ENCODE data around the gene TMEM203. TPM values are rescaled to one million over a fixed set of nuclear protein-coding genes. Genes with fewer than 3 reads are reported as not detected.

Gene TMEM203
- total RNA-seq, 1 experiment from 2014 or later: 50.6 TPM

DNA sequence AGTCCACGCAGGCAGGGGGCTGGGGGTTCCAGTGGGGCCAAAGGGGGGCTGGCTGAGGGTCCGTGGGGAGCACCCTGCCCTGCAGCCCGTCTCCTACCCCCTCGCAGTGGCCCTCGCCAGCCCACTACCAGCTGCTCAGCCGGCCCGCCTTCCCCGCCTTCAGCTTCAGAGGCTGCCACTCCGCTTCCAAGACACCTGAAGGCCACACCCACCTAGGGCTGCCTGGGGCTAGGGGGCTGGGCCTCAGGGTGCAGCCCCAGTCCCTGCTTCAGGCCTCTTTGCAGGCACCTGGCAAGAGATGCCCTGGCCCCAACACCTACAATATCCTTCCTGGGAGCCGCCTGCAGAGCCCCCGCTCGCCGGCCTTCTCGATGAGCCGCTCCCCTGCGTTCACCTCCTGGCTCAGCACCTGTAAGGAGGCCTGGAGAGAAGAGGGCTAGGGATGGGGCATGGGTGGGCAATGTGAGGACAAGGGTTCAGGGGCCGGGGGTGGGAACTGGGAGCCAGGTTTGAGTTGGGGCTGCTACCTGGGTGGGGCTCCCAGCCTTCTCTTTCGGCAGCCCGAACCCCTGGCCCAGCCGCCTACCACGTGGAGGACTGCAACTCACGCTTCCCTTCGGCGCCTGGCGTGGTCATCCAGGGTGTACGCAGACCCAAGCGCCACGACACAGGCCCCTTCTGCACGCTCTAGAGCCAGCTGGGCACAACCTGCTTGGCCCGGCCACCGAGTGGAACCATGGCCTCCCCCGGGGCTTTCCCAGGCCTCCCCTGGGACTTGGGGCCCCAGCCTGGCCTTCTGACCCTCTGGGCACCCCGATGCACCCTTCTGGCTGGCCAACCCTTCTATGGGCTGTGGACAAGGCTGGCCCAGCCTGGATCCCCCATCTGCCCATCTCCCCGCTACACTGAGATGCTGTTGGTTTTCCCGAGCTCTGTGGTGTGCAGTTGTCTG lies 47.4 kb upstream of the TMEM203 start:
- ATAC-seq (peak; percentile 49), DNase-seq (ENCODE audit: low spot score) (peak; percentile 64)
- no peaks in the 10 kb centered on the region for H3K9me3 Mint-ChIP-seq
- H3K4me3 Mint-ChIP-seq: no peak overlapping the region; the same call in 1 of the 2 replicates
- H3K4me1 Mint-ChIP-seq: peaks cover 8% of the 10 kb centered on the region
- ChIA-PET POLR2A (interaction anchor here (4.2 kb wide), 1 partner anchor 12 kb away, joined by 30 read pairs; the partner anchor contains the start of gene TUBB4B), CTCF (interaction anchor here (0.6 to 4.6 kb wide), 17 partner anchors 8 to 188 kb away, joined by 3 to 59 read pairs (median 5); partner anchors contain the start of genes MAN1B1, NRARP, RNF224 and TUBB4B)
- no peak overlapping the region for H3K27ac Mint-ChIP-seq
- H3K36me3 Mint-ChIP-seq: 0 out of 2 replicates have a peak, but pooled peaks cover 6% of the 10 kb centered on the region
- peaks cover 11% of the 10 kb centered on the region for H3K27me3 Mint-ChIP-seq (ENCODE audit: low read depth)
- TF ChIP-seq ZNF138 (CRISPR knock-in tag; conservative IDR thresholded peaks at IDR 0.05) (no peak), ETV6 (CRISPR knock-in tag; IDR thresholded peaks at IDR 0.05) (no peak), MYBL2 (CRISPR knock-in tag; IDR thresholded peaks at IDR 0.05) (no peak), IRF1 (CRISPR knock-in tag; IDR thresholded peaks at IDR 0.05) (no peak), ZNF263 (CRISPR knock-in tag; IDR thresholded peaks at IDR 0.05; ENCODE audit: low read depth) (no peak), SP1 (CRISPR knock-in tag; conservative IDR thresholded peaks at IDR 0.05) (no peak), SOX15 (CRISPR knock-in tag; IDR thresholded peaks at IDR 0.05) (no peak), ZSCAN18 (CRISPR knock-in tag; IDR thresholded peaks at IDR 0.05) (no peak), SMAD3 (CRISPR knock-in tag; IDR thresholded peaks at IDR 0.05; ENCODE audit: borderline replicate concordance) (no peak), USF2 (CRISPR knock-in tag; IDR thresholded peaks at IDR 0.05) (no peak), JAZF1 (CRISPR knock-in tag; IDR thresholded peaks at IDR 0.05) (no peak), CTCF (IDR thresholded peaks at IDR 0.05) (no peak), NR3C1 (CRISPR knock-in tag; conservative IDR thresholded peaks at IDR 0.05; ENCODE audit: low read depth) (no peak), NR2C2 (CRISPR knock-in tag; IDR thresholded peaks at IDR 0.05) (no peak), ATF1 (CRISPR knock-in tag; IDR thresholded peaks at IDR 0.05) (no peak), ZNF671 (CRISPR knock-in tag; IDR thresholded peaks at IDR 0.05) (no peak)
- TF ChIP-seq, protein P1, sequence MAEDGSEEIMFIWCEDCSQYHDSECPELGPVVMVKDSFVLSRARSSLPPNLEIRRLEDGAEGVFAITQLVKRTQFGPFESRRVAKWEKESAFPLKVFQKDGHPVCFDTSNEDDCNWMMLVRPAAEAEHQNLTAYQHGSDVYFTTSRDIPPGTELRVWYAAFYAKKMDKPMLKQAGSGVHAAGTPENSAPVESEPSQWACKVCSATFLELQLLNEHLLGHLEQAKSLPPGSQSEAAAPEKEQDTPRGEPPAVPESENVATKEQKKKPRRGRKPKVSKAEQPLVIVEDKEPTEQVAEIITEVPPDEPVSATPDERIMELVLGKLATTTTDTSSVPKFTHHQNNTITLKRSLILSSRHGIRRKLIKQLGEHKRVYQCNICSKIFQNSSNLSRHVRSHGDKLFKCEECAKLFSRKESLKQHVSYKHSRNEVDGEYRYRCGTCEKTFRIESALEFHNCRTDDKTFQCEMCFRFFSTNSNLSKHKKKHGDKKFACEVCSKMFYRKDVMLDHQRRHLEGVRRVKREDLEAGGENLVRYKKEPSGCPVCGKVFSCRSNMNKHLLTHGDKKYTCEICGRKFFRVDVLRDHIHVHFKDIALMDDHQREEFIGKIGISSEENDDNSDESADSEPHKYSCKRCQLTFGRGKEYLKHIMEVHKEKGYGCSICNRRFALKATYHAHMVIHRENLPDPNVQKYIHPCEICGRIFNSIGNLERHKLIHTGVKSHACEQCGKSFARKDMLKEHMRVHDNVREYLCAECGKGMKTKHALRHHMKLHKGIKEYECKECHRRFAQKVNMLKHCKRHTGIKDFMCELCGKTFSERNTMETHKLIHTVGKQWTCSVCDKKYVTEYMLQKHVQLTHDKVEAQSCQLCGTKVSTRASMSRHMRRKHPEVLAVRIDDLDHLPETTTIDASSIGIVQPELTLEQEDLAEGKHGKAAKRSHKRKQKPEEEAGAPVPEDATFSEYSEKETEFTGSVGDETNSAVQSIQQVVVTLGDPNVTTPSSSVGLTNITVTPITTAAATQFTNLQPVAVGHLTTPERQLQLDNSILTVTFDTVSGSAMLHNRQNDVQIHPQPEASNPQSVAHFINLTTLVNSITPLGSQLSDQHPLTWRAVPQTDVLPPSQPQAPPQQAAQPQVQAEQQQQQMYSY (CRISPR knock-in tag; IDR thresholded peaks at IDR 0.05): no peak
- TF ChIP-seq, protein P2, sequence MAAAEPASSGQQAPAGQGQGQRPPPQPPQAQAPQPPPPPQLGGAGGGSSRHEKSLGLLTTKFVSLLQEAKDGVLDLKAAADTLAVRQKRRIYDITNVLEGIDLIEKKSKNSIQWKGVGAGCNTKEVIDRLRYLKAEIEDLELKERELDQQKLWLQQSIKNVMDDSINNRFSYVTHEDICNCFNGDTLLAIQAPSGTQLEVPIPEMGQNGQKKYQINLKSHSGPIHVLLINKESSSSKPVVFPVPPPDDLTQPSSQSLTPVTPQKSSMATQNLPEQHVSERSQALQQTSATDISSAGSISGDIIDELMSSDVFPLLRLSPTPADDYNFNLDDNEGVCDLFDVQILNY (CRISPR knock-in tag; IDR thresholded peaks at IDR 0.05): no peak
- TF ChIP-seq, protein P3, sequence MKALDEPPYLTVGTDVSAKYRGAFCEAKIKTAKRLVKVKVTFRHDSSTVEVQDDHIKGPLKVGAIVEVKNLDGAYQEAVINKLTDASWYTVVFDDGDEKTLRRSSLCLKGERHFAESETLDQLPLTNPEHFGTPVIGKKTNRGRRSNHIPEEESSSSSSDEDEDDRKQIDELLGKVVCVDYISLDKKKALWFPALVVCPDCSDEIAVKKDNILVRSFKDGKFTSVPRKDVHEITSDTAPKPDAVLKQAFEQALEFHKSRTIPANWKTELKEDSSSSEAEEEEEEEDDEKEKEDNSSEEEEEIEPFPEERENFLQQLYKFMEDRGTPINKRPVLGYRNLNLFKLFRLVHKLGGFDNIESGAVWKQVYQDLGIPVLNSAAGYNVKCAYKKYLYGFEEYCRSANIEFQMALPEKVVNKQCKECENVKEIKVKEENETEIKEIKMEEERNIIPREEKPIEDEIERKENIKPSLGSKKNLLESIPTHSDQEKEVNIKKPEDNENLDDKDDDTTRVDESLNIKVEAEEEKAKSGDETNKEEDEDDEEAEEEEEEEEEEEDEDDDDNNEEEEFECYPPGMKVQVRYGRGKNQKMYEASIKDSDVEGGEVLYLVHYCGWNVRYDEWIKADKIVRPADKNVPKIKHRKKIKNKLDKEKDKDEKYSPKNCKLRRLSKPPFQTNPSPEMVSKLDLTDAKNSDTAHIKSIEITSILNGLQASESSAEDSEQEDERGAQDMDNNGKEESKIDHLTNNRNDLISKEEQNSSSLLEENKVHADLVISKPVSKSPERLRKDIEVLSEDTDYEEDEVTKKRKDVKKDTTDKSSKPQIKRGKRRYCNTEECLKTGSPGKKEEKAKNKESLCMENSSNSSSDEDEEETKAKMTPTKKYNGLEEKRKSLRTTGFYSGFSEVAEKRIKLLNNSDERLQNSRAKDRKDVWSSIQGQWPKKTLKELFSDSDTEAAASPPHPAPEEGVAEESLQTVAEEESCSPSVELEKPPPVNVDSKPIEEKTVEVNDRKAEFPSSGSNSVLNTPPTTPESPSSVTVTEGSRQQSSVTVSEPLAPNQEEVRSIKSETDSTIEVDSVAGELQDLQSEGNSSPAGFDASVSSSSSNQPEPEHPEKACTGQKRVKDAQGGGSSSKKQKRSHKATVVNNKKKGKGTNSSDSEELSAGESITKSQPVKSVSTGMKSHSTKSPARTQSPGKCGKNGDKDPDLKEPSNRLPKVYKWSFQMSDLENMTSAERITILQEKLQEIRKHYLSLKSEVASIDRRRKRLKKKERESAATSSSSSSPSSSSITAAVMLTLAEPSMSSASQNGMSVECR (CRISPR knock-in tag; IDR thresholded peaks at IDR 0.05; ENCODE audit: borderline replicate concordance): no peak

All from WTC11 (cell line).